Left renal pelvis (tissue), 4 donors: ENCODE results near the gene ABCA6. TPM values are rescaled to one million over a fixed set of nuclear protein-coding genes. Genes with fewer than 3 reads are reported as not detected.
"Not testable (repeated sequence)": the region's sequence is repeated elsewhere in the genome, so short reads cannot be mapped to it uniquely, and the experiment has no call there.

Source experiments
- DNase-seq, 4 donors: peaks; one replicate each; pipeline ENCODE4 v3.0.0-alpha.2; 2013; ENCODE audit warnings: low read depth in 4 of 4, low spot score in 3 of 4
- polyA plus RNA-seq, 4 donors: library from polyadenylated mRNA; unstranded; fragments of 120-200 nt; gene quantifications; one replicate each; pipeline ENCODE4 v1.2.1, GENCODE V29; 2013; ENCODE audit not compliant: insufficient read length in 4 of 4

ABCA6 gene
- 1 to 10 TPM; 2.7 to 4.9 (median 4.7) TPM for polyA plus RNA-seq

DNA sequence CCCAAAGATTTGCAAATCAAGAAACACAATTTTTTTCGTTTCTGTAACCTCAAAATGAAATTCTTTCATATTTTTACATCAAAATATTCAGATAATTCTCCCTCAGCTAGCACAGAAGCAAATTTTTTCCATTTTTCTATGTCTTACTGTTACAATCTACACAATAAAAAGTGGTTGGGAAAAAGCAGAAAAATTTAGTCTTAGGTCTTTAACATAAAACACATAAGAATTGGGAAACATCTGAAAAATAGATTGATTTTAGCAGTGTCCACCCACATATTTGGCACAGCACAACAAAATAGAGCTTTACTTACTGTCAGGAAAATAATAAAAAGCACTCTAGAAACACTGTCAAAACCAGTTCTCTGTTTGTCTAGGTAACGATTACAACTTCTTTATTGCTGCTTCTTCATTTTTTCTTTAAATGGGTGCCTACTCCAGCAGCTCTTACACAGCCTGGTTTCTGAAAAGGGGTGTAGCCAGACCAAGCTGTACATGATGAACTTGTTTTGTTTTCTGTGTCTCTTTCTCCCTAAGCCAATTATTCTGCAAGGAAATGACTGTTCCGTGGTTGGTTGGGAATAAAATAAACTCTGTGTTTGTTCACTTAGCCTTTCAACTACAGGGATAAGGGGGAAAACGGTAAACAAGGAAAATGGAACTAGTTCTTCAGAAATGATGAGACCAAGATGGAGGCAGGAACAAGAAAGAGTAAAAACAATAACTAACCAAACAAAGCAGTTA lies at the start of gene ABCA6:
Gene ABCA6 (minus strand): TSS at position 465 of the 744 bp plus-strand sequence. CDS start 1,192 bp downstream, outside the sequence.
- no peak for DNase-seq

- no peak for DNase-seq
Measured at GRCh38 chr17:69188796-69189195, 47.1 kb upstream of the ABCA6 start.

DNA sequence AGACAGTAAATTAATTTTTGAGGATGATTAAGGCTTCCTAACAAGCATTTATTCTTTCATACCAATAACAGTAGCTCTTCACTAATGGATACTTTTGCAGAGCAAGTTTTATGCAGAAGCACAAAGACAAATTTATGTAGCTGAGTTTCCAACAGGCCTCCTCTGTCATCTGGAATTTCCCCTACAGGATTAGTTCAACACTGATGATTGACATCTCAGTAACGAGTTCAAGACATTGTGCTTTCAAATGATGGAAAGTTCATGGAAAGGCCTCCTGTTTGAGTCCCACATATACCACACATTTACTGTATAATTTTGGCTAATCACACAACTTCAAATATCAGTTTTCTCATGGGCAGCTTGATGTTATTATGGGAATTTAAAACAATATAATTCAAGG lies 46.4 kb upstream of the ABCA6 start:
- DNase-seq = no peak

DNA sequence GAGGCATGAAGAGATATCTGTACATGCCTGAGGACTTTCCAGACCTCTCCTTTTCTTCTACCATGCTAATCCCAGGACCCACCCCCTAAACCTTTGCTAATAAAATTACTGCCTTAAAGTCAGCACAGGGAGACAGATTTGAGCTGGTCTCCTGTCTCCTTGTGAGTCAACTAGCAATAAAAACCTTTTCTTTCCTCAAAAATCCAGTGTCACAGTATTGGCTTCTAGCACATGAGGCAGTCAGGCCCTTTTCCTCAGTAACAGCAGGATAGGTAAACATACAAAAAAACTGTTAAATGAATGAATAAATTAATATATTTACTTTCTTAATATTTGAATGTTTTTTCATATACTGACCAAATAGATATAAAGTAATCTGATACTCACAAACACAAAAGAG lies 45.6 kb upstream of the ABCA6 start:
- DNase-seq = no peak

GRCh38 chr17:69179227-69179952 lies 37.7 kb upstream of the ABCA6 start:
- no peak for DNase-seq

GRCh38 chr17:69176457-69176795 lies 34.7 kb upstream of the ABCA6 start:
- no peak for DNase-seq

DNA sequence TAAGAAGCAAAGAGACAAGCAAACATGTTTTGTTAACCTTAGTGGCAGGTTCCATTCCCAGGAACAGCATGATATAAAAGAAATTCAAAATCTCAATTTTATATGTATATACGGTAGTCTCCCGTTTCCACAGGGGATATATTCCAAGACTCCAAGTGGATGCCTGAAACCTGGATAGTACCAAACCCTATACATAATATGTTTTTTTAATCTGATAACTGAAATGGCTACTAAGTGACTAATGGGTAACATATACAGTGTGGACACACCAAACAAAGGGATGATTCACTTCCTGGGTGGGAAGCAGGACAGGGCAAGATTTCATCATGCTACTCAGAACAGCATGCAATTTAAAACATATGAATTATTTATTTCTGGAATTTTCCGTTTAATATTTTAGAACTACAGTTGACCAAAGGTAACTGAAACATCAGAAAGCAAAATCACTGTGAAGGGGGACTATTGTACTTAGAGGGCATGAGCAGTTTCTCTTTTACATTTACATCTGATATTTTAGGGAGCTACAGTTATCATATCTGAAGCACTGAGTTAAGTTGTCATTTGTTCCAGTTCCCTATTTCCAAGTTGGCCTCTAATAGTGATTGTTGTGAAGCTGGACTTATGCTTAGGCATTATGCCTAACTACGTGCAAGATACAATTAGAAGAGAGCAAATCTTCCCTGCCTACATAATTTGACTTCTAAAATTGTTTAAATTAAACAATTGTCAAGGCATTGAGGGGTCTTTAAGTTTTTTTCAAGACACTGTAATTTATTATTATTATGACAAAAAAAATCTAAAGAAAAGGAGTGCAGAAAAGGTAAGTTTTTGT lies 34.1 kb upstream of the ABCA6 start:
- no peak for DNase-seq

GRCh38 chr17:69175262-69175624 lies 33.5 kb upstream of the ABCA6 start:
- no peak for DNase-seq

- DNase-seq = no peak
Measured at GRCh38 chr17:69173118-69173517, 31.4 kb upstream of the ABCA6 start.

DNA sequence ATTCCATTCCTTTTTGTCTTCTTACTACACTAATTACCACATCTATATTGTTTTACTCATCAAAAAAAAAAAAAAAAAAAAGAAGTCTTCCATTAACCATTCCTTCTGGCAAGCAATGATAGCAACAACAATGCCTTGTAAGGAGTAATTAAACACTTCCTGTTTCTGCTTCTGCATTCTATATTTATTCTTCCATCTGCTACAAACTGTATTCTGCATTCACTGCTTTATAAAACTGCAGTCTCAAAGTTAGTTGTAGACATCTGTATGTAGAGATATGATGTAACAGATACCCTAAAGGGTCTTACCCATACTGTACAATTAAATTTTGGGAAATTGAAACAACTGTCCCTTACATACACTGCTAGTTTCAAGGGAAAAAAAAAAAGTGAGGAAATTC lies 28.7 kb upstream of the ABCA6 start:
- DNase-seq = no peak

DNA sequence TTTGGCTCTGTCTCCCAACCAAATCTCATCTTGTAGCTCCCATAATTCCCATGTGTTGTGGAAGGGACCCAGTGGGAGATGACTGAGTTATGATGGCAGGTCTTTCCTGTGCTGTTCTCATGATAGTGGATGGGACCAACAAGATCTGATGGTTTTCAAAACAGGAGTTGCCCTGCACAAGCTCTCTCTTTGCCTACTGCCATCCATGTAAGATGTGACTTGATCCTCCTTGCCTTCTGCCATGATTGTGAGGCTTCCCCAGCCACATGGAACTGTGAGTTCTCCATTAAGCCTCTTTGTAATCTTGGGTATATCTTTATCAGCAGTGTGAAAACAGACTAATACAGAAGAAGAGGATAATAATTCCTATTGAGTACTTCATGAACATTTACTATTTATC lies 26.9 kb upstream of the ABCA6 start:
- DNase-seq = not testable (repeated sequence)

GRCh38 chr17:69166957-69167356 lies 25.3 kb upstream of the ABCA6 start:
- no peak for DNase-seq

DNA sequence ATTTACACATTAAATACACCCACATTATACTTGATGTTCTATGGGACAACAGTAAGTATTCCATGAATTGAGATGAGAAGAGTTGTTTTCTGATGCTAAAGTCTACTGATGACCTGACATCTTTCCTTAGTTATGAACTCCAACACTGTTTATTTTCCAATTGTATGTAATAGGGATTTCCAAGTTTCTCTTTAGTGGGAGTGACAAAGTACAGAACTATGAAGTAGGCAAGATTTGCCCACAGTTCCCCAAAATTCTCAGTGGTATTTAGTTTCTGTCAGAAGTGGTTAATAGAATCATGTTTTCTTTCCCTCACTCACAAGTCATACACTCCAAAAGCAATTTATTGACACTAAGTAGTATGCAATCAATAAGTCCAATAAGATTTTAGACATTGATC lies 22.5 kb upstream of the ABCA6 start:
- DNase-seq = no peak

GRCh38 chr17:69159418-69159817 lies 17.7 kb upstream of the ABCA6 start:
- no peak for DNase-seq

- DNase-seq = no peak
Measured at GRCh38 chr17:69154267-69154666, 12.6 kb upstream of the ABCA6 start.

GRCh38 chr17:69150333-69150732 lies 8.6 kb upstream of the ABCA6 start:
- no peak for DNase-seq

GRCh38 chr17:69147460-69147859 lies 5.8 kb upstream of the ABCA6 start:
- no peak for DNase-seq

DNA sequence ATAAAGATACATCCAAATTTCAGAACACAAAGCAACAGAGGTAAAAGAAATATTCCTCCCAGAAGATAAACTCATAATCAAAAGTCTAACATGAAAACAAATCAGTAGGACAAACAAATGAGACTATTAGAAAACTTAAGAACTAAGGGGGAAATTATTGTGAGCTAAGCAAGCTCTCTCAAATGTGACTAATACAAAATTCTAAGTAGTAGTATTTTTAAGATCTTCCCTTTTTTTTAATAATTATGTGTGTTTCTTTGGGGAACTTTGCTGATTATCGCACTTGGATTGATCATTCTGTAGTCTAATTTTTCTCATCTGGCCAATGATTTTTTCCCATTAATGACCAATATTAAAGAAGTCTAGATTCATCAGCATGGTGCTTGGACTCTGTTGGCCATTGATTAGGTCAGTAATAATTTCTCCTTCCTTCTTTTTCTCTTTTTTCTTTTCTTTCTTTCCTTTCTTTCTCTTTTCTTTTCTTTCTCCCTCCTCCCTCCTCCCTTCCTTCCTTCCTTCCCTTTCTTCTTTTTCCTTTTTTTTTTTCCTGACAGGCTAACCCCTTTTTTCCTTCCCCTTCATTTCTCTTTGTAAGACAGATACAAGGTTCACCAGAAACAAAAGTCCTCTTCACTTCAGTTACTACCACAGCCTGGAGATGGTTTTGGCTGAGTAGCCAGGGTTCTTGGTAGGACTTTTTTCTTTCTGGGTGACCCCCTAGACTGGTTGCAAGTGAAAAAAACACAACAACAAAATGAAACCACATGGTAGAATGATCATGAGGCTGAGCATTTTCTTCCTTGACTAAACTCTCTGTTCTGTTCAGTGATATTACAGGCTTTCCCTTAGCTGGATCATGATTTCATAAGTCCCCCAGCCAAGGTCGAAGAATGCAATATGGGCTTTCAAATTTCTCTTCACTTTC lies 2.9 kb upstream of the ABCA6 start:
- no peak for DNase-seq

- DNase-seq = no peak
Measured at GRCh38 chr17:69143683-69144231, 2.1 kb upstream of the ABCA6 start.

DNA sequence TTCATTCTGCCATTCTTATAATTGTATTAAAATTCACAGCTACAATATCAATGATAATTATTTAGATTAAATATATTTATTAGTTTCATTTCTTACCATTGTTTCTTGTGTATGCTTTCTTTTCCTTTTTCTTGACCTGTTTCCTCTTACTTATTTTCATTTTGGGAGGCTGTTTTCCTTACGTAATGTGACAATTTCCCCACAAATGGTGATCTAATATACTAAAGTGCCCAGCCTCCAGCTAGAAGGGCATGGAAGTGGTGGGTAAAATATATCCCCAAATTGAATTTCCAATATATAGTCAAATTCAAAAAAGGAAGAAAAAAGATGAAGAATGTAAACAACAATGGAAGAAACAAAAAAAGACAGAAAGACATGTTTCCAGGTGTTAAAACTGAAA lies 1.5 kb upstream of the ABCA6 start:
- DNase-seq = no peak
